ENCODE results near the gene TMEM255A.

The TMEM255A gene

GRCh38 chrX:120270567-120270966 is 40.7 kb downstream of the TMEM255A start:
- Histone ChIP-seq H3K36me3 (ENCODE audit: control insufficient read depth in 1 of 2, insufficient read depth in 2 of 2, low read length in 2 of 2) (no peaks in the 10 kb centered on the region), H3K14ac (ENCODE audit: low read length) (no peak overlapping the region), H3K9me3 (ENCODE audit: insufficient read depth, low read depth, low read length) (no peaks in the 10 kb centered on the region), H3K79me1 (ENCODE audit: low read length) (no peaks in the 10 kb centered on the region), H2BK12ac (ENCODE audit: low read length) (no peak overlapping the region), H3K4me3 (ENCODE audit: low read depth, low read length) (no peak overlapping the region), H4K12ac (ENCODE audit: low read depth, low read length) (no peak overlapping the region), H3K18ac (ENCODE audit: low read length) (no peak overlapping the region), H4K91ac (ENCODE audit: low read depth, low read length) (no peak overlapping the region), H3K9ac (ENCODE audit: low read length) (no peak overlapping the region), H2AK5ac (ENCODE audit: low read length) (no peak overlapping the region), H2BK5ac (ENCODE audit: low read depth, low read length, poor library complexity) (no peak overlapping the region), H2AFZ (ENCODE audit: insufficient read depth, low read length, poor library complexity) (no peak overlapping the region), H3K79me2 (ENCODE audit: control insufficient read depth, insufficient read depth, low read length, poor library complexity) (no peaks in the 10 kb centered on the region), H3K4me1 (ENCODE audit: control insufficient read depth in 1 of 2, insufficient read depth in 2 of 2, low read length in 2 of 2) (no peaks in the 10 kb centered on the region), H3K4ac (ENCODE audit: low read depth, low read length) (no peak overlapping the region), H4K8ac (ENCODE audit: low read depth, low read length) (no peak overlapping the region), H3K27ac (ENCODE audit: low read depth, low read length) (no peak overlapping the region), H3K27me3 (ENCODE audit: insufficient read depth, low read length) (no peaks in the 10 kb centered on the region), H3K4me2 (ENCODE audit: low read length) (no peak overlapping the region), H2BK120ac (ENCODE audit: insufficient read depth, low read length, poor library complexity) (no peak overlapping the region), H3K23ac (ENCODE audit: low read length) (no peak overlapping the region)
- DNase-seq, result no peak
- WGBS (ENCODE audit: extremely low coverage, insufficient coverage, insufficient read length), result no CpG with 5 or more reads among the region's 4 CpGs

GRCh38 chrX:120269373-120270035 is 41.8 kb downstream of the TMEM255A start:
- Histone ChIP-seq H3K18ac (ENCODE audit: low read length) (no peak overlapping the region), H2AFZ (ENCODE audit: insufficient read depth, low read length, poor library complexity) (no peak overlapping the region), H3K9me3 (ENCODE audit: insufficient read depth, low read depth, low read length) (no peaks in the 10 kb centered on the region), H3K4me3 (ENCODE audit: low read depth, low read length) (no peak overlapping the region), H2AK5ac (ENCODE audit: low read length) (no peak overlapping the region), H3K27ac (ENCODE audit: low read depth, low read length) (no peak overlapping the region), H3K4ac (ENCODE audit: low read depth, low read length) (no peak overlapping the region), H3K79me2 (ENCODE audit: control insufficient read depth, insufficient read depth, low read length, poor library complexity) (no peaks in the 10 kb centered on the region), H4K91ac (ENCODE audit: low read depth, low read length) (no peak overlapping the region), H2BK12ac (ENCODE audit: low read length) (no peak overlapping the region), H4K12ac (ENCODE audit: low read depth, low read length) (no peak overlapping the region), H3K23ac (ENCODE audit: low read length) (no peak overlapping the region), H2BK120ac (ENCODE audit: insufficient read depth, low read length, poor library complexity) (no peak overlapping the region), H3K79me1 (ENCODE audit: low read length) (no peaks in the 10 kb centered on the region), H4K8ac (ENCODE audit: low read depth, low read length) (no peak overlapping the region), H3K36me3 (ENCODE audit: control insufficient read depth in 1 of 2, insufficient read depth in 2 of 2, low read length in 2 of 2) (no peaks in the 10 kb centered on the region), H3K27me3 (ENCODE audit: insufficient read depth, low read length) (no peaks in the 10 kb centered on the region), H3K4me1 (ENCODE audit: control insufficient read depth in 1 of 2, insufficient read depth in 2 of 2, low read length in 2 of 2) (no peaks in the 10 kb centered on the region), H2BK5ac (ENCODE audit: low read depth, low read length, poor library complexity) (no peak overlapping the region), H3K4me2 (ENCODE audit: low read length) (no peak overlapping the region), H3K9ac (ENCODE audit: low read length) (no peak overlapping the region), H3K14ac (ENCODE audit: low read length) (no peak overlapping the region)
- no CpG with 5 or more reads among the region's 1 CpG for WGBS (ENCODE audit: extremely low coverage, insufficient coverage, insufficient read length)
- no peak for DNase-seq

- Histone ChIP-seq H3K9ac (ENCODE audit: low read length) (no peak overlapping the region), H2BK12ac (ENCODE audit: low read length) (no peak overlapping the region), H3K4me1 (ENCODE audit: control insufficient read depth in 1 of 2, insufficient read depth in 2 of 2, low read length in 2 of 2) (peaks cover 0 to 4% of the 10 kb centered on the region in 2 experiments), H3K27me3 (ENCODE audit: insufficient read depth, low read length) (no peaks in the 10 kb centered on the region), H3K14ac (ENCODE audit: low read length) (no peak overlapping the region), H4K91ac (ENCODE audit: low read depth, low read length) (no peak overlapping the region), H3K18ac (ENCODE audit: low read length) (no peak overlapping the region), H3K27ac (ENCODE audit: low read depth, low read length) (no peak overlapping the region), H3K9me3 (ENCODE audit: insufficient read depth, low read depth, low read length) (no peaks in the 10 kb centered on the region), H3K4me2 (ENCODE audit: low read length) (no peak overlapping the region), H3K23ac (ENCODE audit: low read length) (no peak overlapping the region), H4K12ac (ENCODE audit: low read depth, low read length) (no peak overlapping the region), H3K4me3 (ENCODE audit: low read depth, low read length) (no peak overlapping the region), H3K79me1 (ENCODE audit: low read length) (no peaks in the 10 kb centered on the region), H2AK5ac (ENCODE audit: low read length) (no peak overlapping the region), H2BK120ac (ENCODE audit: insufficient read depth, low read length, poor library complexity) (no peak overlapping the region), H4K8ac (ENCODE audit: low read depth, low read length) (no peak overlapping the region), H2BK5ac (ENCODE audit: low read depth, low read length, poor library complexity) (no peak overlapping the region), H2AFZ (ENCODE audit: insufficient read depth, low read length, poor library complexity) (no peak overlapping the region), H3K36me3 (ENCODE audit: control insufficient read depth in 1 of 2, insufficient read depth in 2 of 2, low read length in 2 of 2) (no peaks in the 10 kb centered on the region), H3K4ac (ENCODE audit: low read depth, low read length) (no peak overlapping the region), H3K79me2 (ENCODE audit: control insufficient read depth, insufficient read depth, low read length, poor library complexity) (no peaks in the 10 kb centered on the region)
- no peak for DNase-seq
Observed at GRCh38 chrX:120264341-120264740, 46.9 kb downstream of the TMEM255A start.

- H3K4ac ChIP-seq (ENCODE audit: low read depth, low read length), result no peak overlapping the region
- H3K9ac ChIP-seq (ENCODE audit: low read length), result no peak overlapping the region
- DNase-seq, result no peak
- no peaks in the 10 kb centered on the region for H3K9me3 ChIP-seq (ENCODE audit: insufficient read depth, low read depth, low read length)
- H2AFZ ChIP-seq (ENCODE audit: insufficient read depth, low read length, poor library complexity), result no peak overlapping the region
- no peak overlapping the region for H3K4me3 ChIP-seq (ENCODE audit: low read depth, low read length)
- H2BK12ac ChIP-seq (ENCODE audit: low read length), result no peak overlapping the region
- no peak overlapping the region for H2BK5ac ChIP-seq (ENCODE audit: low read depth, low read length, poor library complexity)
- H4K12ac ChIP-seq (ENCODE audit: low read depth, low read length), result no peak overlapping the region
- H2BK120ac ChIP-seq (ENCODE audit: insufficient read depth, low read length, poor library complexity), result no peak overlapping the region
- no peaks in the 10 kb centered on the region for H3K36me3 ChIP-seq (ENCODE audit: control insufficient read depth in 1 of 2, insufficient read depth in 2 of 2, low read length in 2 of 2)
- H2AK5ac ChIP-seq (ENCODE audit: low read length), result no peak overlapping the region
- no peaks in the 10 kb centered on the region for H3K79me1 ChIP-seq (ENCODE audit: low read length)
- H3K23ac ChIP-seq (ENCODE audit: low read length), result no peak overlapping the region
- H3K27me3 ChIP-seq (ENCODE audit: insufficient read depth, low read length), result no peaks in the 10 kb centered on the region
- no peak overlapping the region for H3K27ac ChIP-seq (ENCODE audit: low read depth, low read length)
- no CpG with 5 or more reads among the region's 8 CpGs for WGBS (ENCODE audit: extremely low coverage, insufficient coverage, insufficient read length)
- H3K4me1 ChIP-seq (ENCODE audit: control insufficient read depth in 1 of 2, insufficient read depth in 2 of 2, low read length in 2 of 2), result peaks cover 0 to 4% of the 10 kb centered on the region in 2 experiments
- no peak overlapping the region for H3K18ac ChIP-seq (ENCODE audit: low read length)
- H4K8ac ChIP-seq (ENCODE audit: low read depth, low read length), result no peak overlapping the region
- H3K79me2 ChIP-seq (ENCODE audit: control insufficient read depth, insufficient read depth, low read length, poor library complexity), result no peaks in the 10 kb centered on the region
- no peak overlapping the region for H3K14ac ChIP-seq (ENCODE audit: low read length)
- H4K91ac ChIP-seq (ENCODE audit: low read depth, low read length), result no peak overlapping the region
- H3K4me2 ChIP-seq (ENCODE audit: low read length), result no peak overlapping the region
Observed at GRCh38 chrX:120262859-120263708, 48.2 kb downstream of the TMEM255A start.
